Measurements from ENCODE around the gene GTF3C6. TPM values are rescaled to one million over a fixed set of nuclear protein-coding genes. Genes with fewer than 3 reads are reported as not detected.
A peak's percentile ranks its signal among the peaks of the same experiment; 100 is the strongest.
"Not testable (repeated sequence)": the region's sequence is repeated elsewhere in the genome, so short reads cannot be mapped to it uniquely, and the experiment has no call there.

Gene GTF3C6
- polyA plus RNA-seq (2013, experiment 1 of 2; ENCODE audit: insufficient read length), result 72.7 TPM
- polyA plus RNA-seq (2013, experiment 2 of 2; ENCODE audit: insufficient read length), result 72.5 TPM

GRCh38 chr6:110958329-110959192 lies at the start of gene GTF3C6:
GTF3C6 (plus strand) TSS chr6:110958706; CDS start chr6:110958770, 64 bp downstream.
- DNase-seq, result peak; percentile 93

- no peak for DNase-seq
Observed at GRCh38 chr6:110930781-110931180, 27.7 kb upstream of the GTF3C6 start.

- DNase-seq, result no peak
Observed at GRCh38 chr6:110933912-110934311, 24.6 kb upstream of the GTF3C6 start.

- DNase-seq, result no peak
Observed at GRCh38 chr6:110934381-110934898, 24.1 kb upstream of the GTF3C6 start.

GRCh38 chr6:110935171-110935570 lies 23.3 kb upstream of the GTF3C6 start:
- DNase-seq, result no peak

- no peak for DNase-seq
Observed at GRCh38 chr6:110938171-110938570, 20.3 kb upstream of the GTF3C6 start.

GRCh38 chr6:110939429-110940200 lies 18.9 kb upstream of the GTF3C6 start:
- DNase-seq, result no peak

GRCh38 chr6:110944681-110945151 lies 13.8 kb upstream of the GTF3C6 start:
- DNase-seq, result peak; percentile 77

- no peak for DNase-seq
Observed at GRCh38 chr6:110946498-110946897, 12.0 kb upstream of the GTF3C6 start.

- no peak for DNase-seq
Observed at GRCh38 chr6:110949679-110950285, 8.7 kb upstream of the GTF3C6 start.

- no peak for DNase-seq
Observed at GRCh38 chr6:110950440-110950839, 8.1 kb upstream of the GTF3C6 start.

GRCh38 chr6:110951008-110951407 lies 7.5 kb upstream of the GTF3C6 start:
- no peak for DNase-seq

- DNase-seq, result peak; percentile 80
Observed at GRCh38 chr6:110951986-110952794, 6.3 kb upstream of the GTF3C6 start.

- no peak for DNase-seq
Observed at GRCh38 chr6:110953633-110954303, 4.7 kb upstream of the GTF3C6 start.

GRCh38 chr6:110960014-110960390 lies 1.5 kb downstream of the GTF3C6 start:
- no peak for DNase-seq

- DNase-seq, result not testable (repeated sequence)
Observed at GRCh38 chr6:110962636-110963035, 4.1 kb downstream of the GTF3C6 start.

- DNase-seq, result no peak
Observed at GRCh38 chr6:110965629-110966229, 7.2 kb downstream of the GTF3C6 start.

- DNase-seq, result not testable (repeated sequence)
Observed at GRCh38 chr6:110968661-110969060, 10.2 kb downstream of the GTF3C6 start.

GRCh38 chr6:110971468-110971867 lies 13.0 kb downstream of the GTF3C6 start:
- DNase-seq, result no peak

GRCh38 chr6:110976575-110976974 lies 18.1 kb downstream of the GTF3C6 start:
- DNase-seq, result no peak
